HG03280 (cell line): ENCODE data around the gene ICAM3.
"Not testable (repeated sequence)": the region's sequence is repeated elsewhere in the genome, so short reads cannot be mapped to it uniquely, and the experiment has no call there.

Source experiments
- ATAC-seq: cut with Tn5 transposase; IDR thresholded peaks from one replicate; pipeline ENCODE4 v1.9.1; 2021; ENCODE audit warnings: mild to moderate bottlenecking, moderate library complexity; ENCODE audit not compliant: unreplicated experiment

The ICAM3 gene

DNA sequence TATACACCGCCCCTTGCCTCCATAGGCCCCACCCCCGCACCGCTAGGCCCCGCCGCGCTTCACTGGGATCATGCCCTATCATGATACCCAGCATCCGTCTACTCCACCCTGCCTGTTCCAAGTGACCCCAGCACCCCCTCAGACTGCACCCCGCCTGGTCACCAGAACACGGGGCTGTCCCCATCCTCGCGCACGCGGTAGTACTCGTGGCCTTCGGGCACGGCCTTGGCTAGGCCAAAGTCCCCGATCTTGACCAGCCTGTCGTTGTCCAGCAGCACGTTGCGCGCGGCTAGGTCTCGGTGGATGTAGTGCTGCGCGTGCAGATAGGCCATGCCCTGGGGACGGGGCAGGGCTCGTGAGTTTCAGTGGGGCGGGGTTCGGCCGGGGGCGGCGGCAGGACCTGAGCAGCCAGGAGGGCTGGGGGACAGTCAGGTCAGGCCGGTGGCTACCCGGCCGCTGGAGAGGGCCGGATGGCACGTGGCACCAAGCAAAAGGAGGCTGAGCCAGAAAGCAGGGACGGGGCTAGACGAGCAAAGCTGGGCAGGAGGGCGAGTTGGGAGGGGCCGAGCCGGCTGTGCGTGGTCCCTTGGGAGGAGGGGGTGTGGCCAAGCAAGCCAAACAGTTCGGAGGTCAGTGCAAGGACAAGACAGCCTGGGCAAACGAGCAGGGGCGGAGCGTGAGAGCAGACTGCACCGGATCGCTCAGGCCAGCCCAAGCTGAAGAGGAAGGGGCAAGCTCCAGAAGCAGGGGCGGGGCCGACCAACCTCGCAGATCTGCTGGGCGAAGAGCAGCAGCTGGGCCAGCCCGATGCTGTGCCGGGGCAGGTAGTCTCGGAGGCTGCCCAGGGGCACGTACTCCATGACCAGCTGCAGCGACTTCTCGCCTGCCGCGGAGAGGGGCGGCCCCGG lies 13.6 kb upstream of the ICAM3 start:
- ATAC-seq = no peak

DNA sequence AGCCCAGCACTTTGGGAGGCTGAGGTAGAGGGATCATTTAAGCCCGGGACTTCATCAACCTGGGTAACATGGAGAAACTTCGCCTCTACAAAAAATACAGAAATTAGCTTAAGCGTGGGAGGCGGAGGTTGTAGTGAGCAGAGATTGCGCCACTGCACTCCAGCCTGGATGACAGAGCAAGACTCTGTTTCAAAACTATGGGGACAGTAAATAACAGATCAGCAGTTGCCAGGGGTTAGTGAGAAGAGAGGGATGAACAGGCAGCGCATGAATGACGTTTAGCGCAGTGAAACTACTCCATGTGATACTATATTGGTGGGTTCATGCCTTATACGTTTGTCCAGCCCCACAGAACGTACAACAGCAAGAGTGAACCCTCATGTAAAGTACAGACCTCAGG lies 7.1 kb upstream of the ICAM3 start:
- no peak for ATAC-seq

GRCh38 chr19:10344780-10345179 lies 5.4 kb upstream of the ICAM3 start:
- ATAC-seq = no peak

GRCh38 chr19:10343495-10343894 lies 4.1 kb upstream of the ICAM3 start:
- ATAC-seq = no peak

DNA sequence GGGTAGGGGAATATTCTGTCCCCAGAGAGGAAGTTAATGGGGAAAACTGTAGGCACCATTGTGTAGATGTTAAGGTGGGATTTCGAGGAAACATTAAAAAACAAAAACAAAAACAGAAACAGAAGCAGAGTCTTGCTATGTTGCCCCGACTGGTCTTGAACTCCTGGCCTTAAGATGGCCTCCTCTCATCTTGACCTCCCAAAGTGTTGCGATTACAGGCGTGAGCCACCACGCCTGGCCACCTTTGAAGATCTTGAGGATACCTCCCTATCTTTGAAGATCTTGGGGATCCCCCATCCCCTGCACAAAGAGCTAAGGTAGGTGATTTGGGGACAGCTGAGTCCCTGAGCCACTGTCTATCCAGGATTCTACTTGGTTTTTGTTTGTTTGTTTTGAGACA lies 553 bp upstream of the ICAM3 start:
- ATAC-seq = no peak

- ATAC-seq = no peak
Observed at GRCh38 chr19:10338940-10339339, 484 bp downstream of the ICAM3 start.

GRCh38 chr19:10336725-10337124 lies 2.7 kb downstream of the ICAM3 start:
- ATAC-seq = not testable (repeated sequence)

- no peak for ATAC-seq
Observed at GRCh38 chr19:10335352-10335985, 4.0 kb downstream of the ICAM3 start.

- ATAC-seq = no peak
Observed at GRCh38 chr19:10334588-10335351, 4.7 kb downstream of the ICAM3 start.

DNA sequence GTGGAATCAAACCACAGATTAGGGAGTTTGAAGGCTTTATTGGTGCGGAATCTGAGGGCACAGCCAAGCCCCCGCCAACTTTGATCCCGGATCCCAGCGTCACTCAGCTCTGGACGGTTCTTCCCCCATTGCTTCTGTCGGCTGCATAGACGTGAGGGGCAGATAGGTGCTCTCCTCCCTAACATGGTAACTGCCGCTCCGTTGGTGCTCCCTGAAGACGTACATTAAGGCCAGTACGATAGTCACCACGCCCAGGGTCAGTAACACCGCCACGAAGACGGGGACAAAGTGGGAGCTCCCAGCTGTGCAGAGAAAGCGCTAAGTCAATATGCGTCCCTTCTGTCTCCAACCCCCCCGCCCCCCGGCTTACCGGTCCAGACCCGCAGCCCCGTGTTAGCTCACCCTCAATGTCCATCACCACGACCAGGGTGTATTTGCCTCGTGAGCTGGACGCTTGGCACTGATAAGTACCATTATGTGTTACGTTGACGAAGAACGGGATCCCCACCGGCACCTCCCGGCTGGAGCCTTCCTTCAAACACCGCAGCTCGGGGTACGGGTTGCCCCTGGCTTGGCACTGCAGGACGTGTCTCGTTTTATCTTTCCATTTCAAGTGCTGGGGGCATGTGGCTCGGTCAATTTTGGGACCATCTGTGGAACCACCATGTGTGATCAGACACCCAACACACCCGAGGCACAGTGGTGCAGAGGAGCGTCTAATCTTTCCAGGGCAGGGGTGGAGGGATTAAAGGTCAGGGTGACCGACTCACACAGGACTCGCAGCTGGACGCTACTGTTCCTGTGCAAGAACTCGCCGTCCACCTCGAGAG lies 5.5 kb downstream of the ICAM3 start:
- no peak for ATAC-seq

- peak; percentile 90 for ATAC-seq
Observed at GRCh38 chr19:10332965-10333757, 6.3 kb downstream of the ICAM3 start, which contains the start of gene RAVER1. Gene RAVER1, minus strand, starts transcription at chr19:10333529. Its CDS starts 22 bp downstream, at chr19:10333507.

DNA sequence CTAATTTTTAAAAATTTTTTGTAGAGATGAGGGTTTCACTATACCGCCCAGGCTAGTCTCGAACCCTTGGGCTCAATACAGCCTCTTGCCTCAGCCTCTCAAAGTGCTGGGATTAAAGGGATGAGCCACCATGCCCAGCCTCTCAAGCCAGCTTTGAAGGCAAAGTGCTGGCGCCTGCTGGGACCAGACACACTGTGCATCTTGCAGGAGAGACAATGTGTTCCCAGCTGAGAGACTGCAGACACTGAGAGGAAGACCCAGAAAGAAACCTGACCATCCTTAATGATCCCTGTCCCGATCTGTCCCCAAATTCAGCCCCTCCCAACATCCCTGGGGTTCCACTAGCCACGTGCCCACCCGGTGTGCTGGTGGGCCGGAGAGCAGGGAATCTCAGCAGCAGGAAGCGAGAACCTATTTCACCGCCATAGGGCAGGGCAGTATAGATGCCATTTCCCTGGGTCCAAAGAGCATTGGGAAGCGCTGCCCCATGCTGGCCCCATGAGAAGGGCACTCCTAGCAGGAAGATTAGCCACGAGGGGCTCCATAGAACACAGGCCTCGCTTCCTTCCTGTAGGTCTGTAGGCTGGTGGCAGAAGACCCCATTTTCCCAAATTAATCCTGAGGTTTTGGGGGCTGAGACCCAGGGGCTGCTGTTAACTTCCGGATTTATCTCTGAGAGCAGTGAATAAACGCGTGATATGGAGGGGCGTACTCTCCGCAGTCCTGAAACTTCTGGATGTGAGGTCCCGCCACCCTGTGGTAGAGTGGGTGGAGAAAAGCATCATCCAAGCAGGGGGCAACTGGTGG lies 7.1 kb downstream of the ICAM3 start:
- ATAC-seq = no peak

- ATAC-seq = no peak
Observed at GRCh38 chr19:10329555-10329954, 9.9 kb downstream of the ICAM3 start.

DNA sequence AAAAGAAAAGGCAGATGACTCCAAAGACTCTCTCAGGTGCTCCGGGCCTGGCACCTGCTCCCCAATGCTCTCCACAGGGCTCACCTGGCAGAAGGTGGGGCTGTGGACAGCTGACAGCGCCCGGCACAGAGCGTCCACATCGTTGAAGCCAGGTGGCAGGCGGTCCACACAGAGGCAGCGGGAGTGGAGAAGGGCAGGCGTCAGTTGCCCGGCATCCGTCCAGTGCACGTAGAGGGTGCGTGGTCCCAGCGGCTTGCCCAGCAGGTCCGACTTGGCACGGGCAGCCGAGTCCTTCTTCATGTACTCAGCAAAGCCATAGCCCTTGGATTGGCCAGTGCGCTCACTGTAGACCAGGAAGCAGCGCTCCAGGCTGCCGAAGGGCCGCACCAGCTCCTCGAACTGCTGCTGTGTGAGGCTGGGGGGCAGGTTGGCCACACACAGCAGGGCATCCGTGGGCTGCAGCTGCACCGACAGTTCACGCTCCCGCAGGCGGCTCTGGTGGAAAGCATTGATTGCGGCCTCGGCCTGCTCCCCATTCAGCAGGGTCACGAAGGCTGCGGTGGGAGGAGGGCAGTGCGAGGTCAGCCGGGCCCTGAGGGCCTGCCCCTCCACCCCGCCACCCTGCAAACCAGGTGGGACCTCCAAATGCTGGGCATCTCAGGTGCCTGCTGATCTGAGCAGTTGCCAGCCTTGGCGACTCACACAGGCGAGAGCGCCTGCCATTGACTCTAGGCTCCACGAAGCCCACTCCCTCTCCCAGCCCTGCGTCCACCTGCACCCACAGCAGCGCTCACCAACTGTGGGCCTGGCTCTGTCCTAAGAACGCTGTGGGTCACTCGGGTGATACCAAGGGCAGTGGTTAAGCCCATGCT lies 10.6 kb downstream of the ICAM3 start:
- no peak for ATAC-seq

DNA sequence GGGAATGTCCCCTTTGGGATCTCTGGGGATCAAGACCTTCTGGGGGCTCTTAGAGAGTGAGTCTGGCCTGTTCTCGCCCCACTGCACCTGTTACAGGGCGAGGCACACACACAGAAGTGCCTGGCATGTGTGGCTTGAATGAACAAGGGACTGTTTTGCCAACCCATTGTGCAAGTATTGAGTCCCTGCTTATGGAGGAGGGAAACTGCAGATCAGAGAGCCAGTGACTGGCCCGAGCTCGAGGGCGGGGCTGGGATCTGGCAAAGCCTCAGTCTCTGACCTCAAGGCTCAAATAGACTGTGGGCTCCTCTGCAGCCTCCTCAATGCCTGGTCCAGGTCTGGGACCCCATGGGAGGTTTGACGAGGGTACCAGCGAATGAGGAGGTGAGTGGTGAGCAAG lies 11.6 kb downstream of the ICAM3 start:
- no peak for ATAC-seq

DNA sequence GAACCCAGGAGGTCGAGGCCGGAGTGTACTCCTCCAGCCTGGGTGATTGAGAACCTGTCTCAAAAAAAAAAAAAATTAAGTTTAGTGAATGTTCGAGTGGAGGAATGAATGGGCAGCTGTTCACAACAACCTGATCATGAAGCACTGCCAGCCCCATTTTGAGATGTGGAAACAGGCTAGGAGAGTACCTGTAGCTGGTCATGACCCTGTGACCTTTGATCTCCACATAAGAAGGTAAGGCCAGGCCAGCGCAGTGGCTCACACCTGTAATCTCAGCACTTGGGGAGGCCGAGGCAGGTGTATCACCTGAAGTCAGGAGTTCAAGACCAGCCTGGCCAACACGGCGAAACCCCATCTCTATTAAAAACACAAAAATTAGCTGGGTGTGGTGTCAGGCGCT lies 13.7 kb downstream of the ICAM3 start:
- no peak for ATAC-seq

- no peak for ATAC-seq
Observed at GRCh38 chr19:10321874-10322835, 17.3 kb downstream of the ICAM3 start.
